Measurements from ENCODE around the gene MICAL2. TPM values are rescaled to one million over a fixed set of nuclear protein-coding genes. Genes with fewer than 3 reads are reported as not detected.

Gene MICAL2
- polyA plus RNA-seq, 4 donors: 6.9 to 37.1 (median 8.3) TPM

DNA sequence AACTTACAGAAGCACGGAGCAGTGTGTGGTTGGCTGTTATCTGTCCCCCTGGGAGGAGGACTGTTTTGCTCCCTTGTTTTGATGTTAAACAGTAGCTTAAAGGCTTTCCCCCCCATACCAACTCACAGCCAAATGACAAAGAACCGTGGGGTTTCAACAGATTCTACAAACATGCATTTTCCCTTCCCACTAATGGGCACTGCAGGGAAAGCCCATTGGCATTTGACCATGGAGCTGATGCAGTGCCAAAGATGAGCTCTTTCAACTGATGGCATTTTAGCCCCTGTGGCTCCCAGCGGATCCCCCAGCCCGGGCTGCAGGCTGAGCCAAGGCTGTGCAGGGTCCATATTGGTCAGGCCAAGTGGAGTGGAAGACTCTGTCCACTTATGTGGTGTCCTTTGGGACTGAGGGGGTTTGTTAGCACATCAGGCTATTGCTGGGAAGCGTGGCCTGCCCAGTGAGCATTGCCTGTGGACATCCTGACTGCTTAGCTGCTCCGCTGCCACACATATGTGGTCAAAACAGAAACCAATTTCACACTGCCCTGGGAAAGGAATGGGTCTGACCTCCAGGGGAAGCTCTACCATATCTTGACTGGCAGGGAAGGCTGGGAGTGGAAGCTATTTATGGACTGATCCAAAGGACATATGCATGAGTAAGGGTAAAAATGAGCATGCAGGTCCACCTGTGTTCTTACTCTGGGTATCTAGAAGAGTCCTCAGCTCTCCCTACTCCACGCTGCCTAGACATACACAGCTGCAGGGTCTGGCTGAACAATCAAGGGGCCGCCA is 150.5 kb downstream of the MICAL2 start:
- DNase-seq (ENCODE audit: low read depth in 4 of 4, low spot score in 3 of 4): no peak

DNA sequence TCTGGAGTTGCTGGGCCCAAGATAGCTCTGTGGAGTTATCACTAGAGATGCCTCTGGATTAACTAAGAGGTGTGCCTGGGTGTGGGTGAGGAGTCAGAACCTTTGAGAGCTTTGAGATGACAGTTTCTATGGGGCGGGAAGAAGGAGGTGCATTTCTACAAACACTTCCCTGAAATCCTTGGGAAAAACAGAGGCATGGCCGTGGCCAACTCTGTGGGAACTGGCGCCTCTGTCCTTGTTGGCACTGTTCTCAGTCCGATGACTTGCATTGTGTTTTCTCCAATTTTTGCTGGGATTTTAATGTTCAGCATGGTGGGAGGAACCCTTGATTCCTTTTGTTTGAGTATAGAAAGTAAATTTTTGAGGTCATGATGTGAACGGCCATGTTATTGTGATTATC is 151.2 kb downstream of the MICAL2 start:
- no peak for DNase-seq (ENCODE audit: low read depth in 4 of 4, low spot score in 3 of 4)

DNA sequence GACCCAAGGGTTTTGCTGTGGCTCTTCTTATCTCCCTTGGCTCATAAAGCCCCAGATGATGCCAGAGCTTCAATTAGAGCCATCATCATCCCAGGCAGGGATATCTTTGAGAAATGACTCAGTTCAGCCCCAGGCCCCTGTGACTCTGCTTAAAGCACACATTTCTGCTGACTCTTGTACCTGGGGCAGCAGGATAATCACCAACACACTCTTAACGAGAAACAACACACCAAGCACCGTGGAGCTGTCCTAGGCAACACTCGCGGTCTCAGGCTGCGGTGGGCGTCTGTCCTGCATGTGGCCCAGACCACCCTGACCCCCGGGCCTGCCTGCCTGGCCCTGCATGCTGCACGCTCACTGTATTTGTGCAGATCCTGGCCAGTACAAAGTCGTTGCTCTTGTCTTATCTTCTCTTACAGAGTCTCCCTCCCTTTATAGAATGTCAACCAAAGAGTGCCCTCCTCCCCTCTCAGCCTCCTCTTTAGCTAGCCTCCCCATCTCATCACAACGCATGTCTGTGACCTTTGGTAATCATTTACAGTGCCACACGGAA is 152.8 kb downstream of the MICAL2 start:
- DNase-seq (ENCODE audit: low read depth in 4 of 4, low spot score in 3 of 4): no peak

DNA sequence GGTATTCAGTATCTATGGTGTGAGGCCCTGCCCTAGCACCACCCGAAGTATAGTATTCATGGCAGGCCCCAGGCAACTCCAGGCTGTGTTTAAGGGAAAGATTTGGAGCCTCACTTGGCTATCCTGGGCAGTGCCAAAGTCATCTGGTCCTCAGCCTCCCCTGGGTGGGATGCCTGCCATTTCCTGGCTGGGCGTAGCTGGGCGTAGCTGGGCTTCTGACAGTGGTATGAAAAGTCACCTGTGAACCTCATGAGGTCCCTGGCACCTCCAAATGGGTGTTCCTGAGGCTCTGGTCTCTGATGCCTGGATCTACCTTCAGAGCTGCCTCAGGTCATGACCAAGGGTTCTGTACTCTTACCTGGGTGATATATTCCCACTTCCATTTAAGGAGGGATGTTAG is 154.0 kb downstream of the MICAL2 start:
- DNase-seq (ENCODE audit: low read depth in 4 of 4, low spot score in 3 of 4): no peak

DNA sequence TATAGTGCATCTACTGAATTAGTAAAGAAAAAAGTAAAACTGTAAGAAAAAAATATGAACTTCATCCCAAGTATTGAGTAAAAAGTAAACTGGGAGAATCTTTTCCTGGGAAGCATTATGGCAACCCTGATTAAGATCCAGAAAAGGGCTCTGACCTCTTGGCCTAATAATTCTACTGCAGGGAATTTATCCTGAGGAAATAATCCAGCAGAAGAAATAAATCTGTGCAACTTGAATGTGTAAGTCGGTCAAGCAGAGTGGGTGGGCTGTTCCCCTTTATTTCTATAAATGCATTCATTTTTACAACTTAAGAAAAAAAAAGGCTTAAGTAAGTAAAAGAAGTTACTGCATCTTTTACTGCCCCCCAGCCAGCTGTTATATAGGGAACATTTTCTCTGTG is 155.7 kb downstream of the MICAL2 start:
- no peak for DNase-seq (ENCODE audit: low read depth in 4 of 4, low spot score in 3 of 4)

DNA sequence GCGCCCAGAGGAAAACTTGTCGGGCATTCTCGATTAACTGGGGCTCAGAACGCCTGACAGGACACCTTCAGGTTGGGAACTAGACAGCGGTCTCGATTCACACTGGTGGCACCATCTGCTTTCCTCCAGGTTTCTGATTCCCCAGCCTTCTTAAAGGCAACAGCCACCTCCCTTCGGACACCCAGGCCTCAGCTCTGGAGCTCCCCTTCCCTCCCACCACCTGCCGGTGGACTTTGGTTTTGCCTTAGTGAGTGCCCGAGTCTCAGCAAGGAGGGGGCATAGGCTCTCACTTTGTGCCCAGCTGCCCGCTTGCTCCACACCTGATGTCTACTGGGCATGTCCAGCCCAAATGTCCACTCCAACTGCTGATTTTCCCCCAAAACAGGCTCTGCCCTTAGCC is 156.6 kb downstream of the MICAL2 start:
- no peak for DNase-seq (ENCODE audit: low read depth in 4 of 4, low spot score in 3 of 4)

DNA sequence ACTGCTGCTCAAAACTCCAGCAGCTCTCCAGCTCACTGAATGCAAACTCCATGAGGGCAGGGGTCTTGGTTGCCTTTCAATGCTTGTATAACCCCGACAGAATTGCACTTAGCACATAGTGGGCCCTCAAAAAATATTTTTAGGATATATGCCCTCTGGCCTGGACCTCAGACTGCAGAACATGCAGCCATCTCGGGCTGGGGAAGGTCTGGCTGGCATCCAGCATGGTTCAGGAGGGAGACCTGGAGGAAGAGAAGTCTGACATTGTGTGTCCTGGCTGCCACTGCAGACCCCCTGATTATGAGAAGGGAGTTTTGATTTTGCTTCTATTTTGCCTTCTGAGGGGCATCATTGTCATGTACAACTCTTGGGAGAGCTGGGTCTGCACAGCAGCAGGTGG is 157.5 kb downstream of the MICAL2 start:
- no peak for DNase-seq (ENCODE audit: low read depth in 4 of 4, low spot score in 3 of 4)

DNA sequence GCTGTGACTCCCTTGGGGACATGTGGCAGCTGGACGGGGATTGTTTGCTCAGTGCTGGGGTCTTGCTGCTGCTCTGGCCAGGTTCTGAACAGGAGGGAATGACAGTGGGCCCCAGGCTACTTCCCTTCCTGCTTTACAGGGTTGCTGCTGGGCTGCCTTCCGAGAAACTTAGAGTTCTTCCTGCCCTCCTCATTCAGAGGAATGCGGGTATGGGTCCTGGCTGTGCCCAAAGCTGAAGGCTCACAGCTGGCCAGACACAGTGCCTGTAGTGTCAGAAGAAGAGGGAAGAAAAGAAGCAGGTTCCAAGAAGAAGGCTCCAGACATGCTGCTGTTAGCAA is 158.7 kb downstream of the MICAL2 start:
- DNase-seq (ENCODE audit: low read depth in 4 of 4, low spot score in 3 of 4): no peak

DNA sequence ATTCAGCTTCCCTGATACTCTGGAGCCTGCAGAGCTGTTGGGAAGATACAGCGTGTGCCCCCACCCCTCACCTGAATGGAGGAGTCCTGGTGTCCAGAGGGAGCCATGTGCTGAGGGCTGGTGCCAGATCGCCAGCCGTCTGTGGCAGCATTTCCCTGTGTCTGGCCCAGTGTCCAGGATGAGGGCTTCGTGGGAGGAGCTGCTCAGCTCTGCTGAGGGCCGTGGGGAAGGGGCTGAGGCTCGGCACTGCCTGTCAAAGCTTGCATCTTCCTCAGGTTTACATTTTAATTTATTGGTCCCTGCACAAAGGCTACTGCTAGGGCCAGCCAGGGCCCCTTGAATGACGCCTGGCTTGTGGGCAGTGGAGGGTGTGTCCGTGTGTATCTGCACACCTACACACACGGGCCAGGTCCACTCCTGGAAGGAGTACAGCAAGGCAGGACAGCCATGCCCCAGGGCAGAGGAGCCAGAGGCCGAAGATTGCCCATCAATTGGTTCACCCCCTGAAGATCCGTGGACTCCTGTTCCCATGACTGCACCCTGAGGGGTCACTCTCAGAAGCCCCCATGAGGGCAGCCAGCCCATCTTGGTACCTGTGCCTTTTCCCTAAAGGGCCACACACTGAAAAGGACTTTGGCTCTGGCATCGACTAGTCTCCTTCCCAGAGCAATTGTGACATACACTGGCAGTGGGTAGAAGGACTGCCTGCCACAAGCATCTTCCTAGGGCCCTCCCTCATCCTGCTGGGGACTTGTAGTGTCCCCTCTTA is 159.2 kb downstream of the MICAL2 start:
- DNase-seq (ENCODE audit: low read depth in 4 of 4, low spot score in 3 of 4): no peak

DNA sequence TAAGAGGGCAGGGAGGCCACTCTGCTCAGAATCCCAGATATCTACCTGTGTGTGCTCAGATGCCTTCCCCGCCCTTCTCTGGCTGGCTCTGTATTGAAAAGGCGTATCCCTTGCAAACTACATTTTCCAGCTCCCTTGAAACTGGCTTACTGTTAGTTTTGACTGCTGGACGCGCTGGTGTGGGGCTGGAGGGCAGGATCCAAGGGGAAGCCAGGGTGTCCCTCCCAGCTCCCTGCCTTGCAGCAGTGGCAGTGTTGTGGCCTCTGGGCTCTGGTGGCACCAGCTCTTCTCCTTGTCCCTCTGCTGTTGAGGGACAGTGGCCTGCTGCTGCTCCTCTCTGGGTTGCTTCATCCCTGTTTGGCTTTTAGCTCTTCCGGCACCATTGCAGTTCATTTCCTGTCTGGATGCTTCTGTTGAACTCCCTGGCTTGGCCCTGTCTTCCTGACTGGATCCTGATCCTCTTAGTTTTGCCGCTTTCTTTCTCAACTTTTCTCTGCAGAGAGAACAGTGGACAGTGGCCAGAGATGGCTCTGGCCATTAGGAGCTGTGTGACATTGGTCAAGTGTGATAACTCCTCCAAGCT is 159.9 kb downstream of the MICAL2 start:
- DNase-seq (ENCODE audit: low read depth in 4 of 4, low spot score in 3 of 4): no peak

DNA sequence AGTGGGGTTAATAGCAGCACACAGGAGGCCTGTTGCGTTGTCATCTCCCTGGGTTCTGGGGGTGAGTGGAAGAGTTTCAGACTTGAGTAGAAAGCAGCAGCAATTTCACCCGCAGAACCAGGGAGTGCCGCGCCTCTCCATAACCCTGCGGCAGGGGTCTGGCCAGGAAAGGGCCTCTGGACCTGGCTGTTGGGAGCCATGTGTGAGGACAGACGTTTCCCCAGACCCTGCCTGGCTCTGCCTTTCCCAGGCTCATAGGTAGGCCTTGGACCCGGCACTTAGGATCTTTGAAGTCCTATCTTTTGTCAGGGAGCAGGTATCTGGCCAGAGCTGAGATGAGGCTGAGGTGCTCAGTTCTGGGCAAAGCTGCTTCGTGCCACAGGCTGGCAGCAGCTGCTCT is 160.4 kb downstream of the MICAL2 start:
- DNase-seq (ENCODE audit: low read depth in 4 of 4, low spot score in 3 of 4): no peak

DNA sequence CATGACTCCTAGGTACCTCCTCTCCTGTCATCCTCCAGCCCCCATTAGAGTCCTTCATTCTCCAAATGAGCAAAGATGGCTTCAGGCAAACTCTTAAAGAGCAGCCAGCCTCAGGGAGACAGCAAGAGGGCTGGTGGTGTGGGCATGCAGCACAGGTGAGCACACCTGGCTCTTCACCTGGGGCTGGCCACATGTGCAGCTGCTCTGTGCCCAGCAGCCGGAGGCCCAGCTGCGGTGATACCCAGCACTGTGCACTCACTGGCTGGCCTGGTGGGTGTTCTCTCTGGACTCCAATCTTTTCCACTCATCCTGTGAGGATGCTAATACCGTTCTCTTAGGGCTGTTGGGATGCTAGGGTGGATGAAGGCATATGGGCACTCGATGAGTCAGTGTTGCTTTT is 160.9 kb downstream of the MICAL2 start:
- DNase-seq (ENCODE audit: low read depth in 4 of 4, low spot score in 3 of 4): no peak

DNA sequence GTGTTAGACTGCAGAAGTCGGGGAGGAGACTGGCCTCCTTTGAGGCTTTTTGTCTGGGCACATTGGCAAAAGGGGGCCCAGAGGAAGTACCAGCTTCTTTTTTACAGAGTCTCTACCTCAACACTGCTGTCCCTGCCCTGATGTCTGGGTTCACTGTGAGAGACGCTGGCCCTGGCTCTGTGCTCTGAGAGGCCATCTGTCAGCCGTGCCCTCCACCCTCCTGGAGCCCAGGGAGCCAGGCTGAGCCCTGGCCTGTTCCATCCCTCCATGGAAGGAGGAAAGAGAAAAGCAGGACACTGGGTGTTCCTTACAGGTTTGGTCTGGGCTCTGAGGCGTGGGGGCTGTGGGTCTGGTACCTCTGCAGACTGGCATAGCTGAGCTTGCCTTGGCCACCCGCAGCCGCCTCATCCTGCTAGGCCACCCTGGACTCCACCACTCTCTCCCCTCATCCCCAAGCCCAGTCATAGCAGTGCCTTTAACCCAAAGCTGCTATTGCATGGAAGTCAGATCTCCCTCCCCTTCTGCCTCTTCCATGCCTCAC is 161.5 kb downstream of the MICAL2 start:
- DNase-seq (ENCODE audit: low read depth in 4 of 4, low spot score in 3 of 4): no peak

DNA sequence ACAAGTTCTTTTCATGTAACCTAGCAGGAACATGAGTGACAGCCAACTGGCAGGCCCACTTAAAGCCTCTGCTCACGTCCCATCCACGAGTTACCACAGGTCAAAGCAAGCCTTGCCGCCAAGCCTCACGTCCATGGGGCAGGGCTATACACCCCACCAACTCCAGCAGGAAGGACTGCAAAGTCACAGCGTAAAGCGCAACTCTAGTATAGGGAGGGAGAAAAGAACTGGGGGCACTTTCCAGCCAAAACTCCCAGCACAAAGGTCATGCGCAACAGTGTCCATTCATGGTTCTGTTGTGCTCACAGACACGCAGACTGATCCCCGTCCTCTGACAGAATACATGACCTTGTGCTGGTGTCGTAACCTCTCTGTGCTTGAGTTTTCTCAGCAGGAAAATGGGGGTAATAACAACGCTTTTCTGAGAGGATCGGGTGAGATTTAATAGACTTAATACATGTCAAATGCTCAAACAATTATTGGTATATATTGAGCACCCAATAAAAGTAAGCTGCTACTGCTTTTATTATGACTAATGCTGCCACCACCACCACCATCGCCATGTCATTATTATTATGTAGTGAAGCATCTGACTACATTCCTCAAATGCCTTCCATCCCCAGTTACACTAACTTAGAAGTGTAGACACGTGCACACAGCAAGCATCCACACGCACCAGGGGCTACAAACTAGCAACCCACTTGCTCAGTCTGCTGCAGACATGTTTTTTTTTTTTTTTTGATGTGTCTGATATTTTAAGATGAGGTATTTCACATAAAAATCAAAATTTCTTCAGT is 162.6 kb downstream of the MICAL2 start:
- DNase-seq (ENCODE audit: low read depth in 4 of 4, low spot score in 3 of 4): no peak

DNA sequence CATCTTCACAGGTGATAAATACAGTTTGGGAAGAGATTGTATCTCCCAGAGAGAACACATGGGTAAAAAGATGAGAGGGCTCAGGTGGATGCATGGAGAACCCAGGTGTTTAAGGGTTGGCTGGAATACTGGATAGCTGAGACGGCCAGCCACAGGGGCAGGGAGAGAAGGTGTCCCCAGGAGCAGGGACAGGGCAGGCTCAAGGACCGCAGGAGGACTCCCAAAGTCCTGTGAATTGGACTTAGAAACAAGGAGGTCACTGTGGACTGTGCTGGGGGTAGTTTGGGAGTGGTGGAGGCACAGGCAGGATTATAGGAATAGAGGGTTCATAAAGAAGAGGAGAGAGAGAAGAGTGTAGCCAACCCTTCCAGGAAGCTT is 163.2 kb downstream of the MICAL2 start:
- DNase-seq (ENCODE audit: low read depth in 4 of 4, low spot score in 3 of 4): no peak

DNA sequence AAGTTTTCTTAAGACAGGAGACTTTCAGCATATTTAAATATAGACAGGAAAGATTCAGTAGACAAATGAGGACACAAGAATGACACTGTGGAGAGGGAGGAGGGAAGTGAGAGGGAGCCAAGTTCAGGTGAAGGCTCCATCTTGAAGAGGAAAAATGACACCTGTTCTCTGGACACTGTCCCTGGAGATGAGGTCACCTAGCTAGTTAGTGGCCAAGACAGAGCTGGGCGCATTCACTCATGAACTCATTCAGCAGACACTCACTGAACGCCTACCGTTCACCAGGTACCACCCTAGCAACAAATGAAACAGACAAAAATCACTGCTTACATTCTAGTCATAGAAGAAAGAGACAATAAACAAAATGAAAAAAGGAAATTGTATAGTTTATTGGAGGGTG is 163.7 kb downstream of the MICAL2 start:
- DNase-seq (ENCODE audit: low read depth in 4 of 4, low spot score in 3 of 4): no peak

DNA sequence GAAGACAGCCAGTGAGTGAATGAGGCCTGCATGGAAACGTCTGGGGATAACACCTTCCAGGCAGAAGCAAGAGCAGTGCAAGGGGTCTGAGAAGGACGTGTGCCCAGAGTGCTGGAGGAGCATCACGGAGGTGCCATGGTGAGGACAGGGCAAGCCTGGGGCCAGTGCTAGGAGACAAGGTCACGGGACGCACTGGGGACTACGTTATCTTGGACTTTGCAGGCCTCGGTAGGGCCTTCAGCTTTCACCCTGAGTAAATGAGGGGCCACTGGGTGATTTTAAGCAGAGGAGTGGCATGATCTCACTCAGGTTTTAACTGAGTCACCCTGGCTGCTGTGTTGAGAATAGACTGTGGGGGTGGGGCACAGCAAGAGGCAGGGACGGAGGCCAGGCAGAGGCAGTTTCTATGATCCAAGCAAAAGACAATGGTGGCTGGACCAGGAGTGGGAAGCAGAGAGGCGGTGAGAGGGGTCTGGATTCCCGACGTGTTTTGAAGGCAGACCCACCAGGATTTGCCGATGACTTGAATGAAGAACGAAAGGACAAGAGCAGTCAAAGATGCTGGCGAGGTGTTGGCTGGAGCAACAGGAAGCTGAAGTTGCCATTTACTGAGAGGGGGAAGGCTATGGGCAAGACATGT is 164.3 kb downstream of the MICAL2 start:
- no peak for DNase-seq (ENCODE audit: low read depth in 4 of 4, low spot score in 3 of 4)

DNA sequence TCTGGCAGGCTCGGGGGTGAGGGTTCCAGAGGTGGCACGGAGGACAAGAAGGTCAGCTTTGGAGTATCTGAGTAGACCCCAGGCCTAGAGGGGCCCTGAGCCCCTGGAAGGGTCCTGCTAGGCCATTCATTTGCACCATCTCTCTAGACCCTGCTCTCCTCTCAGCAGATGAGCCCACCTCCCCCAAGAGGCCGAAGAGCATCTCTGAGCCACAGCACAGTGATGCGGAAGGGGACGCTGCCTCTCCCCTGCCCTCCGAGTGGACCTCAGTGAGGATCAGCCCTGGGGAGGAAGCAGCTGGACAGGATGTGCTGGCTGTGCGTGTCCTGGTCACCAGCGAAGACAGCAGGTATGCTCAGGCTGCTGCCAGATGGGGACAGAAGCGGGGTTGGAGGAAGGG is 165.4 kb downstream of the MICAL2 start:
- DNase-seq (ENCODE audit: low read depth in 4 of 4, low spot score in 3 of 4): no peak

DNA sequence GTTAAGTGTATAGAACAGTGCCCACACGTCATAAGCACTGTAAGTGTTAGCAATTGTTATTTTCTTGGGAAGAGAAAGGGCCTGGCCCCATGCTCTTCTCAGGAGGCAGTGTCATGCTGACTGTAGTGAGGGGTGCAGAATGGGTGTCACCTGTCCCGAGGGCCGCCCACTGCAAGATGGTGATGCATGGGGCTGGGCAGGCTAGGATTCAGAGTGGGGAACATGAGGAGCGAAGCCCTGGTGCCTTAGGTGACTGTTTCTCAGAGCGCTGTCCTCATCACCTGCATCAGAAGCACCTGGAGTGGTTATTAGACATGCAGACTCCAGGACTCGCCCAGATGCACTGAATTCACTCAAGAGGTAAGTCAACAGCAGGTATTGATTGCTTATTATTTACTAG is 166.0 kb downstream of the MICAL2 start:
- no peak for DNase-seq (ENCODE audit: low read depth in 4 of 4, low spot score in 3 of 4)

DNA sequence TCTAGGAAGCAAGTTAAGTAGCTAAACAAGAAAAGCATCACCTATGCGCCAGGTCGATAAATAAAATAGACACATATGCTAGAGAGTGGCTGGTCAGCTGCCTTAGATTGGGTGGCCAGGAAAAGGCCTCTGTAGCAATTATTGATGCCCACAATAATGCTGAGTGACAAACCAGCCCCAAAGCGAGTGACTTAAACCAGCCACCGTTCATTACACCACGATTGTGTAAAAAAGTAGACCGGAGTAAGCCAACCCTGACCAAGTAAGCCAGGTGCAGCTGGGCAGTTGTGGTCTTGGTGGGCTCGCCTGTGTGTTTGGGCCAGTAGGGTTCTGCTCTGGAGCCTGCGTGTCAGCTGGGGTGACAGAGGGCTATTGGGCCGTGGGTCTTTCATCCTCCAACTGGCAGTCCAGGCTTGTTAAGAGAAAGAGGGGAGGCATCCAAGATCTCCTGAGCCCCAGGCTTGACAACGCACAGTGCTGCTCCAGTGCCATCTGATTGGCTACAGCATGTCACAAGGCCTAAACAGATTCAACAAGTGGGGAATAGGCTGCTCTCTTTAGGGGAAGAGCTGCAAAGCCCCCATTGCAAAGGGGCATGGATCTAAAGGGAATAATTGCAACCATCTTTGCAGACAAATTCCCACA is 166.6 kb downstream of the MICAL2 start:
- DNase-seq (ENCODE audit: low read depth in 4 of 4, low spot score in 3 of 4): no peak

Measured in left renal pelvis (tissue), 4 donors.